Mammary microvascular endothelial cell (primary cell): ENCODE data around the gene THEM4. TPM values are rescaled to one million over a fixed set of nuclear protein-coding genes. Genes with fewer than 3 reads are reported as not detected.

Source experiments
- total RNA-seq: library from RNA; depleted of rRNA; stranded (reverse); fragments of >200 nt; gene quantifications from 2 replicates; pipeline ENCODE4 v1.2.3, GENCODE V29; 2015

The THEM4 gene
- total RNA-seq, result 12.5 and 22.9 TPM in 2 replicates

DNA sequence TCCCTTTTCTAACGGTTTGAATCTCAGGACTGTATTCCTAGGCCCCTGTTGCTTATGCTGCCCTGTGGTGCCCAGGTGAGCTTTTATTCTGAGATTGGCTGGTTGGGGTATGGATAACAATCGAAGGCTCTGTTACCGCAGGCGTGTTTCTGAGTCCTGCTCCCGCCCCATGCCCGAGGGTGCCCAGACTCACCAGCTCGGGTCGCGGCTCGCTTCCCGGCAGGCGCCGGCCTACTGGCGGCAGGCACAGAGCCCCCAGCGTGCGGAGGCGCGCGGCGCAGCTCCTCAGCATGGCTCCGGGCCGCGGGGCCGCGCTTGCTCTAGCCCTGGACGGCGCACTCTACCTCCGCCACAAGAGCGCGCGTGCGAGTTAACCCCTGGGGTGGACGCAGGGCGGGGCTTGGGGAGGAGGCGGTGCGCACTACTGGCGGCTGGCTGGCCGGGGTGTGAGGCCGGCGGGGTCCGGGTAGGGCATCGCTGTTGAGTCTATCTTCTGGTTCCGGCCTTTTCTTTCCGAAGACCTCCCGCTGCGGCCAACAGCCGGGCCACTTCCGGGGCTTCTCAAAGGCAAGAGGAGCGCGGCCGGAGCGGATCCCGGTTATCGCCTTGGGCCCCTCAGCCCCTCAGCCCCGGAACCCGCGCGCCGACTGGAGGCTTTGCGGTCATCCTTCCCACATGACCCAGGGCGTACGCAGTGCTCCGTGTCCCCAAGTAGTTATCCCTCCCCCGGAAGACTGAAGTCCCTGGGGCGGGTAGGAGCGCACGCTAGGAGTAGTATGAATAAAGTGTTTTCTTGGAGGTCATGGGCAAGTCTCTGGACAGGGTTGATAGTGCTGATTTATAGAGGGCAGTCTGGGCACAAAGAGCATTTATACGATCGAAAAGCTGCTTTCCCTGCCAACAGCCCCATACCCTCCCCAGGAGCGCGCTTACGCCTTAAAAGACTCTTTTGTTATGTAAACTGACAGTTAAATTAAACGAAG is at the start of gene THEM4:
TSS of gene THEM4 (minus strand) at position 345 of the 983 bp plus-strand sequence. CDS start at position 292, 53 bp downstream.

DNA sequence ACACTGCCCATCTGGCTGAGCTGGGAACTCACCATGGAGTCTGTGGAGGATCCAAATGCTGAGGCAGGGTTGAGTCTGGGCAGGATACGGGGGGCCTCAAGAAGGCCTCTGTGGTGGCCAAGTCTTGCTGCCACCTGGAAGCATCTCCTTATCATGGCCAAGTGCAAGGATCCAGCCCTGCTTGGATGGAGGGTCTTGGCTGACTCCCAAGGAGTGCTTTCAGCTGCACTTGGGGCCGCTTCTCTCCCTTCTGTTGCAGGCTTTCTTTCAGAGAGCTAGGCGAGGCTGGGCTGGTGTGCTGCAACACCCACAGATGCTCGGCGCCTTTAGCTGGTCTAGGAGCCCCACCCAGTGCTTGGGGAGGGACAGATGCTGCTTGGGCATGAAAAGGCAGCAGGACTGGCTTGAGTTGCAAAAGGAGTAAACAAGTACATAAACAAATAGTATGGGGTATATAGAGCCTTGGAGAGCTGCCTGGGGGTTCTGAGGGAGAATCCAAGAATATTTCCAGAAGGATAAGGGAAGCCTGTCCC is 55.8 kb downstream of the THEM4 start, which contains the start of gene THEM5:
TSS of gene THEM5 (minus strand) at position 302 of the 533 bp plus-strand sequence. CDS start at position 155, 147 bp downstream.

DNA sequence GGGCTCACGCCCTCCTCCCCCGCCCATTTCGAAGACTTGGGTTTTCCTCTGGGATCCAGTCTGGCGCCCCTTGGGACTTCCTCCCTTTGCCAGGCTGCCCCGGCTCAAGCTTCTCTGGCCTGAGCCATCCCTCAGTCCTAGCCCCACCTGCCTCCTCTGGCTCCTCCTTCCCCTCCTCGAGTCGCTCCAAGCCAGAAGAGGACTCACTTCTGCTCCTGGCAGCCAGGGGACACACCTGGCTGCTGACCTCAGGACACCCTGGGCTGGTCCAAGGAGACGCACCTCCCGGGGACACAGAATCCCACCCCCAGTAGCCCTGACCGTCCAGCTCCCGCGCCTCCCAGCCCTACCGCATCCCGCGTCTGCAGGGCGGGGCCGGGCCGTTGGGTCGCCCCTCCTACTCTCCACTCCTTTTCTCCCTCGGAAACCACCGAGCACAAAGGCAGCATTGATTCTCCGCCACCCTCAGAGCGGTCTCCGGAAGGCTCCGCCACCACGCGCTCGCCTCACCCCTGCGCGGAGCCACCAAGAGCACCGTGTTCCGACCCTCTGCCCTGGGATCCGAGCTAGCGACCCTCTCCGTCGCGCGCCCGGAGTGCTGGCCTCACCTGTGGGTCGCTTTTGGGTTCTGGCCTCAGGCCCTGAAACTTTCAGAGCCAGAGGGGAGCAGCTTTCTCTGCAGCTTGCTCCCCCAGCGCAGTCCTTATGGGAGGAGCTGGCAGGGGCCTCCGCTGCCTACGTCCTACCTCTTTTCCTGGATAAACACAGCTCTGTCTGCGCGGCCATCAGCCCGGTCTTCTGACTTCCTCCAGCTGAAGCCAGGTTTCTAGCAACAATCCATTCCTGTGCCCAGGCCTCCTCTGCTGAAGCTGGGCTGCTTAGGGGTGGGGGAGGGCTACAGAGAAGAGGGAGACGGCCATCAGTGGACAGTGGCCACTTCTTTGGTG is 69.6 kb downstream of the THEM4 start, which contains the start of gene C2CD4D:
TSS of gene C2CD4D (minus strand) at position 364 of the 947 bp plus-strand sequence. CDS start 831 bp downstream, outside the sequence.

DNA sequence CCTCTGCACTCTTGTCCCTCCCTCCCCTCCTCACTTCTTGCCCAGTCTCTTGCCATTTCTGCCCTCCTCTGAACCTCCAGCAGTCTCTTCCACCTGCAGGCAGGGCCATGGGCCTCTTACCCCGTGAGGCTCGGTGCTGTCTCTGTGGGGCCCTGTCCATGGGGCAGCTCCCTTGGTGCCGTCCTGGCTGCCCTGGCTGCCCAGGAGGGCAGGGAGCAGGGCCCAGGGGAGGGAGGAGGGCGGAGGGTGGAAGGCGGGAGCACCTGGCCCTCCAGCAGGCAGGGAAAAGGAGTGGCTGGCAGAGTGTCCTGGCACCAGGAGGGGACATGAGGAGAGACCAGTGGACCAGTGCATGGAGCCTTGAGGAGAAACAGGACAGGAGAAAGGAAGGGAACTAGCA is 77.7 kb downstream of the THEM4 start, which contains the start of gene RORC:
TSS of gene RORC (minus strand) at position 198 of the 400 bp plus-strand sequence. CDS start at position 160, 38 bp downstream.

Other genes starting within 250 kb of the THEM4 start
- not detected in 2 replicates for gene CELF3, start 192.7 kb downstream of the THEM4 start, total RNA-seq
- not detected in 2 replicates for gene RIIAD1, start 188.0 kb downstream of the THEM4 start, total RNA-seq
- gene MRPL9, start 146.0 kb downstream of the THEM4 start, total RNA-seq, result 101 and 132 TPM in 2 replicates
- 4.5 and 5.6 TPM in 2 replicates for gene TDRKH, start 119.0 kb downstream of the THEM4 start, total RNA-seq
- gene LINGO4, start 104.1 kb downstream of the THEM4 start, total RNA-seq, result not detected in 2 replicates
- gene RORC, start 77.7 kb downstream of the THEM4 start, total RNA-seq, result not detected in 2 replicates
- gene C2CD4D, start 69.7 kb downstream of the THEM4 start, total RNA-seq, result not detected in 2 replicates
- gene THEM5, start 55.8 kb downstream of the THEM4 start, total RNA-seq, result not detected in 2 replicates
- gene S100A10, start 84.3 kb upstream of the THEM4 start, total RNA-seq, result 277 and 293 TPM in 2 replicates
- 524 TPM in 2 replicates for gene S100A11, start 127.5 kb upstream of the THEM4 start, total RNA-seq
- not detected in 2 replicates for gene TCHHL1, start 179.6 kb upstream of the THEM4 start, total RNA-seq
- gene TCHH, start 205.9 kb upstream of the THEM4 start, total RNA-seq, result not detected in 2 replicates
- gene RPTN, start 249.7 kb upstream of the THEM4 start, total RNA-seq, result not detected in 2 replicates